Measurements from ENCODE around the gene ADAMTS17.

ADAMTS17 gene

GRCh38 chr15:100059521-100059920 is 282.3 kb downstream of the ADAMTS17 start:
- H3K4me1 ChIP-seq (ENCODE audit: control insufficient read depth, insufficient read depth, low read length) = no peaks in the 10 kb centered on the region; the same call in 1 of the 2 replicates
- no peaks in the 10 kb centered on the region for H3K27me3 ChIP-seq (ENCODE audit: control insufficient read depth, insufficient read depth, low read length)

GRCh38 chr15:100059094-100059493 is 282.7 kb downstream of the ADAMTS17 start:
- no peak overlapping the region for H3K9ac ChIP-seq (ENCODE audit: low read length)
- no peaks in the 10 kb centered on the region for H3K27me3 ChIP-seq (ENCODE audit: control insufficient read depth, insufficient read depth, low read length)
- no peaks in the 10 kb centered on the region; the same call in 1 of the 2 replicates for H3K4me1 ChIP-seq (ENCODE audit: control insufficient read depth, insufficient read depth, low read length)
- no peak overlapping the region for H3K4me3 ChIP-seq (ENCODE audit: low read depth, low read length)
- no peaks in the 10 kb centered on the region for H3K36me3 ChIP-seq (ENCODE audit: control insufficient read depth, insufficient read depth, low read length)
- no peak overlapping the region for H3K27ac ChIP-seq (ENCODE audit: low read depth, low read length)
- H3K9me3 ChIP-seq (ENCODE audit: control insufficient read depth, insufficient read depth, low read depth, low read length) = no peaks in the 10 kb centered on the region

More at GRCh38 chr15:100059521-100059920, 282.3 kb downstream of the ADAMTS17 start:
- H3K27ac ChIP-seq (ENCODE audit: low read depth, low read length) = no peak overlapping the region
- no peaks in the 10 kb centered on the region for H3K9me3 ChIP-seq (ENCODE audit: control insufficient read depth, insufficient read depth, low read depth, low read length)
- H3K36me3 ChIP-seq (ENCODE audit: control insufficient read depth, insufficient read depth, low read length) = no peaks in the 10 kb centered on the region
- H3K4me3 ChIP-seq (ENCODE audit: low read depth, low read length) = no peak overlapping the region
- H3K9ac ChIP-seq (ENCODE audit: low read length) = no peak overlapping the region

- Histone ChIP-seq H3K4me1 (ENCODE audit: control insufficient read depth, insufficient read depth, low read length) (peaks cover 2% of the 10 kb centered on the region; the same call in 1 of the 2 replicates), H3K9me3 (ENCODE audit: control insufficient read depth, insufficient read depth, low read depth, low read length) (no peaks in the 10 kb centered on the region), H3K36me3 (ENCODE audit: control insufficient read depth, insufficient read depth, low read length) (no peaks in the 10 kb centered on the region), H3K4me3 (ENCODE audit: low read depth, low read length) (no peak overlapping the region), H3K27me3 (ENCODE audit: control insufficient read depth, insufficient read depth, low read length) (no peaks in the 10 kb centered on the region), H3K9ac (ENCODE audit: low read length) (no peak overlapping the region), H3K27ac (ENCODE audit: low read depth, low read length) (no peak overlapping the region)
Measured at GRCh38 chr15:100058458-100058857, 283.3 kb downstream of the ADAMTS17 start.

- H3K4me3 ChIP-seq (ENCODE audit: low read depth, low read length) = no peak overlapping the region
- H3K4me1 ChIP-seq (ENCODE audit: control insufficient read depth, insufficient read depth, low read length) = peaks cover 3% of the 10 kb centered on the region; the same call in 1 of the 2 replicates
- no peaks in the 10 kb centered on the region for H3K9me3 ChIP-seq (ENCODE audit: control insufficient read depth, insufficient read depth, low read depth, low read length)
- no peak overlapping the region for H3K27ac ChIP-seq (ENCODE audit: low read depth, low read length)
- H3K9ac ChIP-seq (ENCODE audit: low read length) = no peak overlapping the region
- H3K27me3 ChIP-seq (ENCODE audit: control insufficient read depth, insufficient read depth, low read length) = no peaks in the 10 kb centered on the region
- no peaks in the 10 kb centered on the region for H3K36me3 ChIP-seq (ENCODE audit: control insufficient read depth, insufficient read depth, low read length)
Measured at GRCh38 chr15:100057281-100057680, 284.5 kb downstream of the ADAMTS17 start.

DNA sequence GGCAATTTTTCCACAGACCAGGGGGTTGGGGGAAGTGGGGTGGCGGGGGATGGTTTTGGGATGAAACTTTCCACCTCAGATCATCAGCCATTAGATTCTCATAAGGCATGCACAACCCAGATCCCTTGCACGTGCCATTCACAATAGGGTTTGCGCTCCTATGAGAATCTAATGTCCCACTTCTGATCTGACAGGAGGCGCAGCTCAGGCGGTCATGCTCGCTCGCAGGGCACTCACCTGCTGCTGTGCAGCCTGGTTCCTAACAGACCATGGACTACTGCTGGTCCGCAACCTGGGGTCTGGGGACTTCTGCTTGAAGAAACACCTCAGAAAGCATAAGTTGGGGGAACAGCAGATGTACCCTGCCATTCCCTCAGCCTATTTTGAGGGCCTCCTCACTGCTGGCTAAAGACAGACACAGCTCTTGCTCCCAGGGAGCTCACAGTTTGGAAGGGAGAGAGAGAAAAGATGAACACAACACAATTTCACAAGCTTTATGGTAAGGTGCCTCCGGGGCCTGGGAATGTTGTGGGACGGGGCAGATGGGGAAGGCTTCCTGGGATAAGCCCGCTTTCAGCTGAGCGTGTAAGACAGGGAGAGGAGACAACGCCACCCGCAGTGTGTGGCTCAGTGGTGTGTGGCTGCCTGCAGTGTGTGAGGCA is 285.2 kb downstream of the ADAMTS17 start:
- no peak overlapping the region for H3K27ac ChIP-seq (ENCODE audit: low read depth, low read length)
- peaks cover 3% of the 10 kb centered on the region; the same call in 1 of the 2 replicates for H3K4me1 ChIP-seq (ENCODE audit: control insufficient read depth, insufficient read depth, low read length)
- no peaks in the 10 kb centered on the region for H3K27me3 ChIP-seq (ENCODE audit: control insufficient read depth, insufficient read depth, low read length)
- no peaks in the 10 kb centered on the region for H3K9me3 ChIP-seq (ENCODE audit: control insufficient read depth, insufficient read depth, low read depth, low read length)
- H3K9ac ChIP-seq (ENCODE audit: low read length) = no peak overlapping the region
- H3K36me3 ChIP-seq (ENCODE audit: control insufficient read depth, insufficient read depth, low read length) = no peaks in the 10 kb centered on the region
- H3K4me3 ChIP-seq (ENCODE audit: low read depth, low read length) = no peak overlapping the region

DNA sequence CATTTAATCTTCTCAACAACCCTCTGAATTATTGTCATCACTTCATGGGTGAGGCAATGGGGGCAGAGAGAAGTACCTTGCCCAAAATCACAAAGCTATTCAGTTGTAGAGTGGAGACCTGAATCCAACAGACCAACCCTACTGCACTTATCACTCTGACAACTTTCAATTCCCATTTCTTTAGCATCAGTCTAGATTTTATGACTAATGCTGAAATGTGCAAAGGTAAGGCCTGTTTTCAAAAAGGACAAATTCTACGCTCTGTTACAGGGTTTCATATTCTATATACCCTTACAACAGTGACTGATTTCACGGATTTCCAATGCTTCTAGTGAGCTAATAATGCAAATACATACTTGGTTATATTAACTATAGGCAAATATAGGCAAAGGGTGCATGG is 286.0 kb downstream of the ADAMTS17 start:
- Histone ChIP-seq H3K27me3 (ENCODE audit: control insufficient read depth, insufficient read depth, low read length) (no peaks in the 10 kb centered on the region), H3K27ac (ENCODE audit: low read depth, low read length) (no peak overlapping the region)

GRCh38 chr15:100054539-100054938 is 287.2 kb downstream of the ADAMTS17 start:
- H3K9ac ChIP-seq (ENCODE audit: low read length) = no peak overlapping the region
- no peaks in the 10 kb centered on the region for H3K9me3 ChIP-seq (ENCODE audit: control insufficient read depth, insufficient read depth, low read depth, low read length)
- no peak overlapping the region for H3K4me3 ChIP-seq (ENCODE audit: low read depth, low read length)
- no peaks in the 10 kb centered on the region for H3K36me3 ChIP-seq (ENCODE audit: control insufficient read depth, insufficient read depth, low read length)
- no peaks in the 10 kb centered on the region for H3K27me3 ChIP-seq (ENCODE audit: control insufficient read depth, insufficient read depth, low read length)
- 0 out of 2 replicates have a peak, but pooled peaks cover 3% of the 10 kb centered on the region for H3K4me1 ChIP-seq (ENCODE audit: control insufficient read depth, insufficient read depth, low read length)
- no peak overlapping the region for H3K27ac ChIP-seq (ENCODE audit: low read depth, low read length)

More for the DNA sequence above, 286.0 kb downstream of the ADAMTS17 start:
- no peak overlapping the region for H3K9ac ChIP-seq (ENCODE audit: low read length)
- no peaks in the 10 kb centered on the region for H3K36me3 ChIP-seq (ENCODE audit: control insufficient read depth, insufficient read depth, low read length)
- no peak overlapping the region for H3K4me3 ChIP-seq (ENCODE audit: low read depth, low read length)
- H3K9me3 ChIP-seq (ENCODE audit: control insufficient read depth, insufficient read depth, low read depth, low read length) = no peaks in the 10 kb centered on the region
- H3K4me1 ChIP-seq (ENCODE audit: control insufficient read depth, insufficient read depth, low read length) = peaks cover 3% of the 10 kb centered on the region; the same call in 1 of the 2 replicates

GRCh38 chr15:100053474-100054121 is 288.2 kb downstream of the ADAMTS17 start:
- H3K36me3 ChIP-seq (ENCODE audit: control insufficient read depth, insufficient read depth, low read length) = no peaks in the 10 kb centered on the region
- H3K27ac ChIP-seq (ENCODE audit: low read depth, low read length) = no peak overlapping the region
- no peaks in the 10 kb centered on the region for H3K27me3 ChIP-seq (ENCODE audit: control insufficient read depth, insufficient read depth, low read length)
- 0 out of 2 replicates have a peak, but pooled peaks cover 3% of the 10 kb centered on the region for H3K4me1 ChIP-seq (ENCODE audit: control insufficient read depth, insufficient read depth, low read length)
- H3K9me3 ChIP-seq (ENCODE audit: control insufficient read depth, insufficient read depth, low read depth, low read length) = no peaks in the 10 kb centered on the region
- no peak overlapping the region for H3K4me3 ChIP-seq (ENCODE audit: low read depth, low read length)
- H3K9ac ChIP-seq (ENCODE audit: low read length) = no peak overlapping the region

GRCh38 chr15:100052716-100053473 is 288.9 kb downstream of the ADAMTS17 start:
- Histone ChIP-seq H3K9me3 (ENCODE audit: control insufficient read depth, insufficient read depth, low read depth, low read length) (peaks cover 5% of the 10 kb centered on the region; the same call in 1 of the 2 replicates), H3K4me1 (ENCODE audit: control insufficient read depth, insufficient read depth, low read length) (0 out of 2 replicates have a peak, but pooled peaks cover 3% of the 10 kb centered on the region), H3K4me3 (ENCODE audit: low read depth, low read length) (no peak overlapping the region), H3K27ac (ENCODE audit: low read depth, low read length) (no peak overlapping the region), H3K27me3 (ENCODE audit: control insufficient read depth, insufficient read depth, low read length) (no peaks in the 10 kb centered on the region), H3K36me3 (ENCODE audit: control insufficient read depth, insufficient read depth, low read length) (no peaks in the 10 kb centered on the region), H3K9ac (ENCODE audit: low read length) (no peak overlapping the region)

GRCh38 chr15:100050877-100051786 is 290.6 kb downstream of the ADAMTS17 start:
- Histone ChIP-seq H3K4me3 (ENCODE audit: low read depth, low read length) (no peak overlapping the region), H3K4me1 (ENCODE audit: control insufficient read depth, insufficient read depth, low read length) (0 out of 2 replicates have a peak, but pooled peaks cover 3% of the 10 kb centered on the region), H3K9ac (ENCODE audit: low read length) (no peak overlapping the region), H3K36me3 (ENCODE audit: control insufficient read depth, insufficient read depth, low read length) (no peaks in the 10 kb centered on the region), H3K27me3 (ENCODE audit: control insufficient read depth, insufficient read depth, low read length) (no peaks in the 10 kb centered on the region), H3K9me3 (ENCODE audit: control insufficient read depth, insufficient read depth, low read depth, low read length) (peaks cover 9% of the 10 kb centered on the region; the same call in 1 of the 2 replicates), H3K27ac (ENCODE audit: low read depth, low read length) (no peak overlapping the region)

Measured in HUES6 (cell line).